GM18861 (cell line): ENCODE measurements around the gene DOCK2.

Source experiments
- ATAC-seq: cut with Tn5 transposase; IDR thresholded peaks from one replicate; pipeline ENCODE4 v1.9.1; 2021; ENCODE audit not compliant: unreplicated experiment

The DOCK2 gene

GRCh38 chr5:169682026-169682425 lies 45.0 kb downstream of the DOCK2 start:
- ATAC-seq: no peak

- ATAC-seq: peak; percentile 79
These were observed 49.1 kb downstream of the DOCK2 start for GRCh38 chr5:169686137-169686536.

GRCh38 chr5:169688106-169688505 lies 51.0 kb downstream of the DOCK2 start:
- ATAC-seq: no peak

- no peak for ATAC-seq
These were observed 54.4 kb downstream of the DOCK2 start for GRCh38 chr5:169691471-169691870.

- no peak for ATAC-seq
These were observed 57.1 kb downstream of the DOCK2 start for GRCh38 chr5:169694091-169694625.

- no peak for ATAC-seq
These were observed 58.0 kb downstream of the DOCK2 start for GRCh38 chr5:169695025-169695625.

- ATAC-seq: no peak
These were observed 58.9 kb downstream of the DOCK2 start for GRCh38 chr5:169695919-169696490.

GRCh38 chr5:169696621-169697510 lies 59.8 kb downstream of the DOCK2 start:
- no peak for ATAC-seq

- no peak for ATAC-seq
These were observed 60.4 kb downstream of the DOCK2 start for GRCh38 chr5:169697511-169697890.

GRCh38 chr5:169697976-169698375 lies 60.9 kb downstream of the DOCK2 start:
- ATAC-seq: no peak

GRCh38 chr5:169700611-169701010 lies 63.5 kb downstream of the DOCK2 start:
- ATAC-seq: no peak

- ATAC-seq: no peak
These were observed 64.9 kb downstream of the DOCK2 start for GRCh38 chr5:169701910-169702451.

- peak; percentile 72 for ATAC-seq
These were observed 65.8 kb downstream of the DOCK2 start for GRCh38 chr5:169702693-169703481.

- ATAC-seq: no peak
These were observed 66.7 kb downstream of the DOCK2 start for GRCh38 chr5:169703813-169704212.

- no peak for ATAC-seq
These were observed 68.2 kb downstream of the DOCK2 start for GRCh38 chr5:169705322-169705721.

- ATAC-seq: no peak
These were observed 69.0 kb downstream of the DOCK2 start for GRCh38 chr5:169706071-169706470.

GRCh38 chr5:169706758-169707450 lies 69.8 kb downstream of the DOCK2 start:
- no peak for ATAC-seq

- ATAC-seq: no peak
These were observed 70.6 kb downstream of the DOCK2 start for GRCh38 chr5:169707686-169708085.

- no peak for ATAC-seq
These were observed 73.6 kb downstream of the DOCK2 start for GRCh38 chr5:169710675-169711074.

GRCh38 chr5:169711551-169712225 lies 74.6 kb downstream of the DOCK2 start:
- ATAC-seq: no peak
